Keratinocyte (primary cell): ENCODE data around the gene FAP. TPM values are rescaled to one million over a fixed set of nuclear protein-coding genes. Genes with fewer than 3 reads are reported as not detected.

ENCODE experiments used
- DNase-seq: peaks from one replicate; pipeline ENCODE4 v3.0.0-alpha.2; 2011; ENCODE audit warnings: low read depth, missing footprints, low spot score
- FAIRE-seq: peaks from 2 replicates; lab custom pipeline; 2011; peaks lifted over from hg19 to GRCh38; lab: Jason Lieb, UNC
- H2AFZ ChIP-seq: 2 replicates; pipeline ENCODE4 v1.6.0; 2012; ENCODE audit warnings: low read length, control low read depth, inconsistent platforms; ENCODE audit not compliant: control insufficient read depth
- H3K27ac ChIP-seq: 2 replicates; pipeline ENCODE4 v1.5.1; 2011; ENCODE audit warnings: low read length; ENCODE audit not compliant: control insufficient read depth, insufficient read depth
- H3K27me3 ChIP-seq: 3 replicates; pipeline ENCODE4 v1.6.0; 2011; ENCODE audit warnings: low read length; ENCODE audit not compliant: control insufficient read depth, insufficient read depth; ENCODE audit errors: extremely low read depth
- H3K36me3 ChIP-seq, 2 experiments: 2 replicates in 1 of 2; 3 replicates in 1 of 2; pipeline ENCODE4 v1.5.1; 2011; ENCODE audit warnings: low read length in 2 of 2, mild to moderate bottlenecking in 1 of 2; ENCODE audit not compliant: control insufficient read depth in 2 of 2, insufficient read depth in 2 of 2; ENCODE audit errors: extremely low read depth in 1 of 2
- H3K4me1 ChIP-seq: 3 replicates; pipeline ENCODE4 v1.5.1; 2011; ENCODE audit warnings: low read length; ENCODE audit not compliant: control insufficient read depth, insufficient read depth; ENCODE audit errors: extremely low read depth
- H3K4me2 ChIP-seq: 3 replicates; pipeline ENCODE4 v1.6.0; 2011; ENCODE audit warnings: low read depth, low read length; ENCODE audit not compliant: control insufficient read depth, insufficient read depth; ENCODE audit errors: extremely low read depth
- H3K4me3 ChIP-seq, 3 experiments: fragments of 200-600 bp in 1 of 3; sonication (generic) in 1 of 3; 2 replicates in 2 of 3; 3 replicates in 1 of 3; pipeline ENCODE4 v1.5.1; 2011 to 2016; ENCODE audit warnings: low read length in 3 of 3, mild to moderate bottlenecking in 3 of 3, control low read depth in 2 of 3, inconsistent platforms in 1 of 3, low read depth in 1 of 3, mixed read lengths in 1 of 3, mixed run types in 1 of 3, moderate library complexity in 1 of 3; ENCODE audit not compliant: control insufficient read depth in 2 of 3, insufficient read depth in 2 of 3; ENCODE audit errors: extremely low read depth in 1 of 3
- H3K79me2 ChIP-seq: 2 replicates; pipeline ENCODE4 v1.6.0; 2012; ENCODE audit warnings: low read length; ENCODE audit not compliant: control insufficient read depth, insufficient read depth
- H3K9ac ChIP-seq: 3 replicates; pipeline ENCODE4 v1.6.0; 2011; ENCODE audit warnings: low read length; ENCODE audit not compliant: control insufficient read depth, insufficient read depth; ENCODE audit errors: extremely low read depth
- H3K9me1 ChIP-seq: 3 replicates; pipeline ENCODE4 v1.6.0; 2011; ENCODE audit warnings: low read length; ENCODE audit not compliant: control insufficient read depth, insufficient read depth; ENCODE audit errors: extremely low read depth
- H3K9me3 ChIP-seq: 2 replicates; pipeline ENCODE4 v1.5.1; 2012; ENCODE audit warnings: low read depth, low read length; ENCODE audit not compliant: control insufficient read depth
- H4K20me1 ChIP-seq: 3 replicates; pipeline ENCODE4 v1.6.0; 2011; ENCODE audit warnings: low read length; ENCODE audit not compliant: control insufficient read depth, insufficient read depth; ENCODE audit errors: extremely low read depth
- CTCF ChIP-seq, 3 experiments: IDR thresholded peaks in 1 of 3; conservative IDR thresholded peaks in 1 of 3; optimal IDR thresholded peaks in 1 of 3; 2 replicates in 2 of 3; 3 replicates in 1 of 3; pipeline versions ENCODE3 to v1.5.1; 2011; ENCODE audit warnings: low read length in 3 of 3, mild to moderate bottlenecking in 3 of 3, moderate library complexity in 2 of 3, control low read depth in 1 of 3, inconsistent platforms in 1 of 3; ENCODE audit not compliant: insufficient read depth in 2 of 3; ENCODE audit errors: extremely low read depth in 1 of 3
- EZH2 ChIP-seq: IDR thresholded peaks from one replicate; pipeline ENCODE4 v1.6.1; 2012; ENCODE audit warnings: inconsistent platforms, mild to moderate bottlenecking, low read length, moderate library complexity
- dilution Hi-C: fragments of 300-500 bp; cut with MboI; formaldehyde crosslinking; loops from one replicate; pipeline ENCODE4 v1.7.0; 2020; ENCODE audit warnings: low sequenced_read_pairs; ENCODE audit not compliant: extremely low pct_ligation_motif_present
- polyA plus RNA-seq, 5 experiments: library from polyadenylated mRNA; depleted of rRNA in 3 of 5; stranded (reverse) in 3 of 5; stranded (forward) in 1 of 5; unstranded in 1 of 5; fragments of >200 nt; gene quantifications; 1 replicate in 1 of 5; 2 replicates in 3 of 5; 3 replicates in 1 of 5; pipeline versions ENCODE4 v1.2.1 to v1.2.3, GENCODE V29; 2011 to 2012; ENCODE audit warnings: missing spikeins in 2 of 5, low read depth in 1 of 5, low replicate concordance in 1 of 5

The FAP gene
- polyA plus RNA-seq, 1 donor (not counting 4 experiments of a cell fraction or from before 2014, with no cell fraction given): 8.5 TPM

- H3K4me1 ChIP-seq: no peaks in the 10 kb centered on the region
- H3K27me3 ChIP-seq: no peaks in the 10 kb centered on the region
- H3K27ac ChIP-seq: no peak overlapping the region
- no peak for FAIRE-seq
- no peaks in the 10 kb centered on the region for H3K9me1 ChIP-seq
- dilution Hi-C loops: no loop called here
- H3K79me2 ChIP-seq: no peaks in the 10 kb centered on the region
- H3K4me3 ChIP-seq: no peak overlapping the region
- H3K9me3 ChIP-seq: no peaks in the 10 kb centered on the region
- H2AFZ ChIP-seq: no peak overlapping the region
- no peaks in the 10 kb centered on the region for H4K20me1 ChIP-seq
- H3K9ac ChIP-seq: no peak overlapping the region
- no peak for TF ChIP-seq CTCF (optimal IDR thresholded peaks at IDR 0.05 in 1 of 3, IDR thresholded peaks at IDR 0.05 in 1 of 3, conservative IDR thresholded peaks at IDR 0.05 in 1 of 3; ENCODE audit: extremely low read depth in 1 of 3, insufficient read depth in 2 of 3, low read length in 3 of 3)
- no peak for TF ChIP-seq EZH2
- no peak for DNase-seq
- H3K4me2 ChIP-seq: no peak overlapping the region
- no peaks in the 10 kb centered on the region for H3K36me3 ChIP-seq
Observed at GRCh38 chr2:162127422-162127821, 115.8 kb downstream of the FAP start.

DNA sequence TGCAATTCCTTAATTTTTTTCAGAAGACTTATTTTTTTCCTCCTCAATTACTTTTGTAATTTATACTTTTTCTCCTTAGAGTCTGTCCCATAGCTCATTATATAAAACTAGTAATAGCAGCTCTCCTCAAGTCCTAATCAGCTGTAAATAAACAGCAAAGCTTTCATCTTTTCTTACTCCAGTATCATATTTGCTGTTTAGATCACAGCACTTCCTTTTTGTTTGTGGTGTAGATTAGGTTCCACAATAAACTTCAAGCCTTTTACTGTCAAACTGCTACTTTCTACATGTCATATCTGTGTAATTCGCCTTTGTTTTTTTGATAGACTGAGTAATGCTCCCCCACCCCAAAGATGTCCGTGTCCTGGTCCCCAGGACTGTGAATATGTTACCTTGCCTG is 116.7 kb downstream of the FAP start:
- H4K20me1 ChIP-seq: no peaks in the 10 kb centered on the region
- FAIRE-seq (no peak), DNase-seq (no peak)
- H3K36me3 ChIP-seq: no peaks in the 10 kb centered on the region
- H3K9me1 ChIP-seq: no peaks in the 10 kb centered on the region
- H3K4me1 ChIP-seq: no peaks in the 10 kb centered on the region
- no peaks in the 10 kb centered on the region for H3K79me2 ChIP-seq
- no peak overlapping the region for H3K27ac ChIP-seq
- H3K9ac ChIP-seq: no peak overlapping the region
- H2AFZ ChIP-seq: no peak overlapping the region
- no peaks in the 10 kb centered on the region for H3K27me3 ChIP-seq
- TF ChIP-seq EZH2: no peak
- dilution Hi-C loops: no loop called here
- H3K4me3 ChIP-seq: no peak overlapping the region
- no peaks in the 10 kb centered on the region for H3K9me3 ChIP-seq
- no peak overlapping the region for H3K4me2 ChIP-seq

GRCh38 chr2:162126111-162126519 is 117.1 kb downstream of the FAP start:
- Histone ChIP-seq H4K20me1 (no peaks in the 10 kb centered on the region), H2AFZ (no peak overlapping the region), H3K9me3 (no peaks in the 10 kb centered on the region), H3K9ac (no peak overlapping the region), H3K27me3 (no peaks in the 10 kb centered on the region), H3K4me3 (no peak overlapping the region), H3K4me1 (no peaks in the 10 kb centered on the region), H3K4me2 (no peak overlapping the region), H3K79me2 (no peaks in the 10 kb centered on the region), H3K27ac (no peak overlapping the region), H3K9me1 (no peaks in the 10 kb centered on the region), H3K36me3 (no peaks in the 10 kb centered on the region)
- TF ChIP-seq EZH2 (no peak), CTCF (optimal IDR thresholded peaks at IDR 0.05 in 1 of 3, IDR thresholded peaks at IDR 0.05 in 1 of 3, conservative IDR thresholded peaks at IDR 0.05 in 1 of 3; ENCODE audit: extremely low read depth in 1 of 3, insufficient read depth in 2 of 3, low read length in 3 of 3) (no peak)
- FAIRE-seq (no peak), DNase-seq (no peak)
- dilution Hi-C loops: no loop called here
